Endothelial cell of umbilical vein (primary cell): Measurements from ENCODE around the gene ADIPOQ. TPM values are rescaled to one million over a fixed set of nuclear protein-coding genes. Genes with fewer than 3 reads are reported as not detected.

Source experiments
- BruUV-seq: library from RNA; stranded (reverse); fragments of 400-500 nt; replicated peaks from 2 replicates; lab custom pipeline; 2021; lab: Mats Ljungman, UMichigan
- CTCF ChIA-PET: fragments of 300-600, 350-600 bp; sonication (Branson Sonifier 250); formaldehyde crosslinking; loops from one replicate; lab custom pipeline; 2021; ENCODE audit warnings: antibody characterized with exemption, inconsistent platforms; lab: Charles Lee
- POLR2A ChIA-PET: fragments of 300-600, 350-600 bp; sonication (Branson Sonifier 250); formaldehyde crosslinking; loops from one replicate; lab custom pipeline; 2021; ENCODE audit warnings: antibody characterized with exemption, inconsistent platforms; lab: Charles Lee
- DNase-seq: peaks from one replicate; pipeline ENCODE4 v3.0.0-alpha.2; 2011; ENCODE audit warnings: low read depth, low spot score
- FAIRE-seq: peaks from 2 replicates; lab custom pipeline; 2011; peaks lifted over from hg19 to GRCh38; lab: Jason Lieb, UNC
- H2AFZ ChIP-seq: 2 replicates; pipeline ENCODE4 v1.6.0; 2012; ENCODE audit warnings: low read depth, low read length, control low read depth, inconsistent platforms
- H3K27ac ChIP-seq: 2 replicates; pipeline ENCODE4 v1.5.1; 2011; ENCODE audit warnings: low read depth, mild to moderate bottlenecking, control low read depth, low read length, moderate library complexity; ENCODE audit not compliant: insufficient read depth
- H3K27me3 ChIP-seq, 2 experiments: 2 replicates each; pipeline versions ENCODE4 v1.6.0 to v1.6.1; 2011; ENCODE audit warnings: low read length in 2 of 2, mixed read lengths in 1 of 2; ENCODE audit not compliant: control insufficient read depth in 2 of 2, insufficient read depth in 2 of 2
- H3K36me3 ChIP-seq, 2 experiments: 2 replicates in 1 of 2; 3 replicates in 1 of 2; pipeline ENCODE4 v1.5.1; 2011; ENCODE audit warnings: low read length in 2 of 2, mild to moderate bottlenecking in 1 of 2, moderate library complexity in 1 of 2; ENCODE audit not compliant: control insufficient read depth in 2 of 2, insufficient read depth in 2 of 2; ENCODE audit errors: extremely low read depth in 1 of 2
- H3K4me1 ChIP-seq: 3 replicates; pipeline ENCODE4 v1.5.1; 2011; ENCODE audit warnings: mild to moderate bottlenecking, low read length; ENCODE audit not compliant: control insufficient read depth, insufficient read depth; ENCODE audit errors: extremely low read depth
- H3K4me2 ChIP-seq: 2 replicates; pipeline ENCODE4 v1.6.1; 2011; ENCODE audit warnings: low read length, control low read depth, mixed read lengths; ENCODE audit not compliant: insufficient read depth
- H3K4me3 ChIP-seq, 3 experiments: fragments of 200-600 bp in 1 of 3; sonication (generic), shearing (Covaris generic) in 1 of 3; replicated peaks in 1 of 3; 2 replicates each; pipeline ENCODE4 v1.5.1; 2011 to 2016; ENCODE audit warnings: control low read depth in 3 of 3, low read length in 3 of 3, mild to moderate bottlenecking in 2 of 3, inconsistent platforms in 1 of 3, low read depth in 1 of 3, moderate library complexity in 1 of 3; ENCODE audit not compliant: insufficient read depth in 1 of 3
- H3K79me2 ChIP-seq: 2 replicates; pipeline ENCODE4 v1.6.0; 2012; ENCODE audit warnings: low read length, inconsistent platforms; ENCODE audit not compliant: control insufficient read depth, insufficient read depth
- H3K9ac ChIP-seq: replicated peaks from 2 replicates; pipeline ENCODE3; 2011; ENCODE audit warnings: low read length, control low read depth; ENCODE audit not compliant: insufficient read depth; ENCODE audit errors: extremely low read depth
- H3K9me1 ChIP-seq: replicated peaks from 3 replicates; pipeline ENCODE4 v1.6.0; 2011; ENCODE audit warnings: mild to moderate bottlenecking, low read length; ENCODE audit not compliant: control insufficient read depth, insufficient read depth; ENCODE audit errors: extremely low read depth
- H3K9me3 ChIP-seq: replicated peaks from 2 replicates; pipeline ENCODE4 v1.5.1; 2012; ENCODE audit warnings: low read length, inconsistent platforms; ENCODE audit not compliant: control insufficient read depth, insufficient read depth
- H4K20me1 ChIP-seq: replicated peaks from 2 replicates; pipeline ENCODE3; 2011; ENCODE audit warnings: mild to moderate bottlenecking, low read length; ENCODE audit not compliant: control insufficient read depth, insufficient read depth; ENCODE audit errors: extremely low read depth
- EZH2 ChIP-seq: IDR thresholded peaks from 2 replicates; pipeline ENCODE4 v1.6.1; 2012; ENCODE audit warnings: borderline replicate concordance, low read depth, mild to moderate bottlenecking, moderate library complexity, low read length, inconsistent platforms; ENCODE audit not compliant: severe bottlenecking
- FOS ChIP-seq: IDR thresholded peaks from 2 replicates; pipeline ENCODE4 v1.6.1; 2011; ENCODE audit warnings: mild to moderate bottlenecking, low read length, moderate library complexity, borderline replicate concordance; ENCODE audit not compliant: insufficient read depth
- GATA2 ChIP-seq: IDR thresholded peaks from 2 replicates; pipeline ENCODE4 v1.7.0; 2011; ENCODE audit warnings: low read depth, mild to moderate bottlenecking, moderate library complexity, mixed read lengths, low read length; ENCODE audit not compliant: insufficient read length, insufficient read depth
- JUN ChIP-seq: IDR thresholded peaks from 2 replicates; pipeline ENCODE4 v1.6.1; 2011; ENCODE audit warnings: borderline replicate concordance, low read depth; ENCODE audit not compliant: insufficient read length, insufficient read depth
- MYC ChIP-seq: IDR thresholded peaks from one replicate; pipeline ENCODE4 v1.6.1; 2011; ENCODE audit warnings: mild to moderate bottlenecking, low read depth, low read length
- POLR2A ChIP-seq: IDR thresholded peaks from 2 replicates; pipeline ENCODE4 v1.6.1; 2012; ENCODE audit warnings: low read depth, mild to moderate bottlenecking, control low read depth, low read length
- POLR2AphosphoS5 ChIP-seq: IDR thresholded peaks from 2 replicates; pipeline ENCODE4 v1.6.1; 2012; ENCODE audit warnings: low read depth, mild to moderate bottlenecking, control low read depth, low read length, moderate library complexity; ENCODE audit not compliant: insufficient read depth
- dilution Hi-C: fragments of 300-500 bp; cut with MboI; formaldehyde crosslinking; loops from one replicate; pipeline ENCODE4 v1.15.0; 2019; ENCODE audit warnings: low sequenced_read_pairs; ENCODE audit not compliant: extremely low pct_ligation_motif_present
- intact Hi-C: fragments of 100-400 bp; cut with micrococcal nuclease; formaldehyde crosslinking; loops from one replicate; pipeline ENCODE4 v1.10.0; 2022
- polyA plus RNA-seq, 4 experiments: library from polyadenylated mRNA; depleted of rRNA in 3 of 4; stranded (reverse) in 3 of 4; unstranded in 1 of 4; fragments of >200 nt; gene quantifications; 2 replicates each; pipeline versions ENCODE4 v1.2.1 to v1.2.3, GENCODE V29; 2011 to 2012; ENCODE audit warnings: missing spikeins in 1 of 4
- total RNA-seq: library from RNA; stranded (reverse); gene quantifications from 2 replicates; pipeline ENCODE4 v1.2.3, GENCODE V29; 2021
- TF ChIP-seq, protein P1 (sequence below), 2 donors: IDR thresholded peaks; 1 replicate in 1 of 2; 2 replicates in 1 of 2; pipeline ENCODE4 v1.5.1; 2011; ENCODE audit warnings: low read length in 2 of 2, mild to moderate bottlenecking in 2 of 2, moderate library complexity in 2 of 2, control low read depth in 1 of 2, inconsistent platforms in 1 of 2, low read depth in 1 of 2; ENCODE audit not compliant: insufficient read depth in 1 of 2; ENCODE audit errors: extremely low read depth in 1 of 2
- TF ChIP-seq, protein P2 (sequence below): IDR thresholded peaks from 2 replicates; pipeline ENCODE4 v1.6.1; 2011; ENCODE audit not compliant: insufficient read depth, insufficient read length

ADIPOQ gene
- total and polyA plus RNA-seq, 2 donors (not counting 3 experiments of a cell fraction or from before 2014, with no cell fraction given) = not detected

DNA sequence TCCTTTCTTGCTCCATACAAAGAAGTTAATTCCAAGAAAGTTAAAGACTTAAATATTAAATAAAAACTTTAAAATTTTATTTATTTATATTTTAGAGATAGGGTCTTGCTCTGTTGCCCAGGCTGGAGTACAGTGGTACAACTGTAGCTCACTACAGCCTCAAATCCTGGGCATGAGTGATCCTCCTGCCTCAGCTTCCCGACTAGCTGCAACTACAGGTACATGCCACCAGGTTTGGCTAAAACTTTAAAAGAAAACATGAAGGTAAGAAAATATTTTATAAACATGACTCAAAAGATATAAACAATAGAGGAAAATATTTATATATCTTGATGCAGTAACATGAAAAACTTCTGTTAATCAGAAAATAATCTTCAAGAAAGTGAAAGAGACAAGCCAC, 33.2 kb downstream of the ADIPOQ start:
- no peaks in the 10 kb centered on the region for H3K9me1 ChIP-seq
- no TSS peak for BruUV-seq
- H3K79me2 ChIP-seq = no peaks in the 10 kb centered on the region
- H4K20me1 ChIP-seq = no peaks in the 10 kb centered on the region
- intact Hi-C loops (no loop called here), dilution Hi-C loops (no loop called here)
- no peak overlapping the region for H2AFZ ChIP-seq
- no peaks in the 10 kb centered on the region for H3K27me3 ChIP-seq
- ChIA-PET POLR2A (no interaction called here), CTCF (no interaction called here)
- no peaks in the 10 kb centered on the region for H3K9me3 ChIP-seq
- no peak overlapping the region for H3K4me2 ChIP-seq
- no peak overlapping the region for H3K4me3 ChIP-seq
- no peaks in the 10 kb centered on the region for H3K36me3 ChIP-seq
- no peak overlapping the region for H3K9ac ChIP-seq
- FAIRE-seq (no peak), DNase-seq (no peak)
- TF ChIP-seq GATA2 (no peak), FOS (no peak), POLR2A (no peak), EZH2 (no peak), JUN (no peak), POLR2AphosphoS5 (no peak), MYC (no peak)
- TF ChIP-seq, protein P1, sequence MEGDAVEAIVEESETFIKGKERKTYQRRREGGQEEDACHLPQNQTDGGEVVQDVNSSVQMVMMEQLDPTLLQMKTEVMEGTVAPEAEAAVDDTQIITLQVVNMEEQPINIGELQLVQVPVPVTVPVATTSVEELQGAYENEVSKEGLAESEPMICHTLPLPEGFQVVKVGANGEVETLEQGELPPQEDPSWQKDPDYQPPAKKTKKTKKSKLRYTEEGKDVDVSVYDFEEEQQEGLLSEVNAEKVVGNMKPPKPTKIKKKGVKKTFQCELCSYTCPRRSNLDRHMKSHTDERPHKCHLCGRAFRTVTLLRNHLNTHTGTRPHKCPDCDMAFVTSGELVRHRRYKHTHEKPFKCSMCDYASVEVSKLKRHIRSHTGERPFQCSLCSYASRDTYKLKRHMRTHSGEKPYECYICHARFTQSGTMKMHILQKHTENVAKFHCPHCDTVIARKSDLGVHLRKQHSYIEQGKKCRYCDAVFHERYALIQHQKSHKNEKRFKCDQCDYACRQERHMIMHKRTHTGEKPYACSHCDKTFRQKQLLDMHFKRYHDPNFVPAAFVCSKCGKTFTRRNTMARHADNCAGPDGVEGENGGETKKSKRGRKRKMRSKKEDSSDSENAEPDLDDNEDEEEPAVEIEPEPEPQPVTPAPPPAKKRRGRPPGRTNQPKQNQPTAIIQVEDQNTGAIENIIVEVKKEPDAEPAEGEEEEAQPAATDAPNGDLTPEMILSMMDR (IDR thresholded peaks at IDR 0.05; ENCODE audit: extremely low read depth in 1 of 2, insufficient read depth in 1 of 2, low read depth in 1 of 2, low read length in 2 of 2) = no peak
- TF ChIP-seq, protein P2, sequence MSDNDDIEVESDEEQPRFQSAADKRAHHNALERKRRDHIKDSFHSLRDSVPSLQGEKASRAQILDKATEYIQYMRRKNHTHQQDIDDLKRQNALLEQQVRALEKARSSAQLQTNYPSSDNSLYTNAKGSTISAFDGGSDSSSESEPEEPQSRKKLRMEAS = no peak
- H3K27ac ChIP-seq = no peak overlapping the region
- peaks cover 17% of the 10 kb centered on the region for H3K4me1 ChIP-seq
